GM12864 (cell line): ENCODE results near the gene BCAR1.
"Not testable (repeated sequence)": the region's sequence is repeated elsewhere in the genome, so short reads cannot be mapped to it uniquely, and the experiment has no call there.

ENCODE experiments used
- DNase-seq: peaks from one replicate; pipeline ENCODE4 v3.0.0-alpha.2; 2011; ENCODE audit warnings: low read depth
- H3K4me3 ChIP-seq: 2 replicates; pipeline ENCODE4 v1.5.1; 2011; ENCODE audit warnings: mild to moderate bottlenecking, low read depth, low read length, control low read depth
- CTCF ChIP-seq: IDR thresholded peaks from 2 replicates; pipeline ENCODE4 v1.5.1; 2011; ENCODE audit warnings: low read depth, mild to moderate bottlenecking, moderate library complexity, low read length, control low read depth, inconsistent platforms; ENCODE audit errors: missing control alignments

Gene BCAR1

GRCh38 chr16:75208242-75208825, 43.1 kb downstream of the BCAR1 start:
- no peak for DNase-seq
- no peak for TF ChIP-seq CTCF
- H3K4me3 ChIP-seq: no peak overlapping the region

- no peak overlapping the region for H3K4me3 ChIP-seq
- TF ChIP-seq CTCF: no peak
- no peak for DNase-seq
Observed at GRCh38 chr16:75207831-75208230, 43.6 kb downstream of the BCAR1 start.

GRCh38 chr16:75206749-75207451, 44.5 kb downstream of the BCAR1 start, which contains the start of gene CTRB2:
CTRB2 (minus strand) TSS chr16:75207161; CDS start chr16:75207141, 20 bp downstream.
- TF ChIP-seq CTCF: no peak
- H3K4me3 ChIP-seq: no peak within 1 kb of the TSS
- no peak for DNase-seq

GRCh38 chr16:75205961-75206748, 45.3 kb downstream of the BCAR1 start:
- DNase-seq, H3K4me3 ChIP-seq: not testable (repeated sequence)

- DNase-seq, H3K4me3 ChIP-seq: not testable (repeated sequence)
Observed at GRCh38 chr16:75205438-75205837, 46.0 kb downstream of the BCAR1 start.

- H3K4me3 ChIP-seq: not testable (repeated sequence)
Observed at GRCh38 chr16:75204905-75205304, 46.5 kb downstream of the BCAR1 start.

GRCh38 chr16:75204410-75204758, 47.0 kb downstream of the BCAR1 start:
- TF ChIP-seq CTCF: no peak
- H3K4me3 ChIP-seq: no peak overlapping the region
- DNase-seq: no peak

More at GRCh38 chr16:75204905-75205304, 46.5 kb downstream of the BCAR1 start:
- not testable (repeated sequence) for DNase-seq

- no peak overlapping the region for H3K4me3 ChIP-seq
- no peak for TF ChIP-seq CTCF
- no peak for DNase-seq
Observed at GRCh38 chr16:75203667-75204409, 47.6 kb downstream of the BCAR1 start.
